ENCODE data around the gene EFHC1.

EFHC1 gene

GRCh38 chr6:52555518-52556233 is 135.5 kb downstream of the EFHC1 start:
- peak; percentile 73 for DNase-seq (ENCODE audit: low read depth)

- peak; percentile 51 for DNase-seq (ENCODE audit: low read depth)
Measured at GRCh38 chr6:52557389-52558265, 137.5 kb downstream of the EFHC1 start.

GRCh38 chr6:52558266-52559000 is 138.3 kb downstream of the EFHC1 start:
- DNase-seq (ENCODE audit: low read depth) = peak; percentile 63

DNA sequence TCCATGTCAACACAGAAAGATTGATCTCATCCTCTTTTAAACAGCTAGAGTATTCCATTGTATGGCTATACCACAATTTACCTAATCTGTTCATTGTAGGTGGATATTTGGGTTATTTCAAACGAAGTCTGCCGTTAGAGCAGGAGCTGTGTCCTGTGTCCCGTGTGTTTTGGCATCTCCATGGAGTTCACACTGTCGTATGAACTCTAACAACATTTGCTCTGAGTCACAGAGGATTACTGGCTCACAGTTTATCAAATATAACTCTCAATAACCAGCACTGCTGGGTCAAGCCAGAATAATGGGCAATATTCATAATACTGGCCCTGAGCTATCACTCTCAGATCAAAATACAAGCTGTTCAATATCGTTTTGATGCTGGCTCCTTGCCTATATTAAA is 140.3 kb downstream of the EFHC1 start:
- peak; percentile 46 for DNase-seq (ENCODE audit: low read depth)

DNA sequence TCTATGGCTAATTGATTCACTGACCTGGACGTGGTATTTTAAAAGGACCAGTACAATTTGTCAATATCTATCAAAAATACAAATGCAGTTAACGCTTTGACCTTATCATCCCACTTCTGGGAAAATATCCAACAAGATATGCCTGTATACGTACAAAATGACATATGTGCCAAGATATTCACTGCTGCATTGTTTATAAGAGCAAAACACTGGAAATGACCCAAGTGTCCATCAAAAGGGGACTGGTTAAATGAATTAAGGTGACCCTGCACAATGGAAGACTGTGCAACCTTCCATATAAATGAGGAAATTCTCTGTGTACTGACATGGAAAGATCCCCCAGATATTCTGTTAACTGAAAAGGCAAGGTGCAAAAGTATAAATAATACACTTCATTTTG is 142.8 kb downstream of the EFHC1 start:
- no peak for DNase-seq (ENCODE audit: low read depth)

GRCh38 chr6:52564856-52565255 is 144.7 kb downstream of the EFHC1 start:
- DNase-seq (ENCODE audit: low read depth) = no peak

DNA sequence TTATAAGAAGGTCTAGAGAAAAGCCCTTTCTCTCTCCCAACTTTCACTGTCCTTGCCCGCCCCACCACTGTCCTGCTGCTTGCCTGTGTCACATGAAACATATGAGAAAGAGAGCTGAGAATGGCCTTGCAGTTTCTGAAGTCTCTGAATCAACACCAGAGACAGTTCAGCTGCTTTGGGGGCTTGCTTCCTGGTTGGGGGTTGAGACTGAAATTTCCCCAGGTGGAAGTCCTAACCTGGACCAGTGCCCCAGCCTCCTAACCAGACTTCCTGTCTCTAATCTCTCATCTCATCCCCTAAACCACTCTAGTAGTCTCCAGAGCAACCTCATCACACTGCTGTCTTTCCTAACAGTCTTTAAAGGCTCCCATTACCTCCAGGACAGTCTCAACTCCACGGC is 146.1 kb downstream of the EFHC1 start:
- no peak for DNase-seq (ENCODE audit: low read depth)

- DNase-seq (ENCODE audit: low read depth) = peak; percentile 100
Measured at GRCh38 chr6:52566853-52567279, 146.7 kb downstream of the EFHC1 start.

DNA sequence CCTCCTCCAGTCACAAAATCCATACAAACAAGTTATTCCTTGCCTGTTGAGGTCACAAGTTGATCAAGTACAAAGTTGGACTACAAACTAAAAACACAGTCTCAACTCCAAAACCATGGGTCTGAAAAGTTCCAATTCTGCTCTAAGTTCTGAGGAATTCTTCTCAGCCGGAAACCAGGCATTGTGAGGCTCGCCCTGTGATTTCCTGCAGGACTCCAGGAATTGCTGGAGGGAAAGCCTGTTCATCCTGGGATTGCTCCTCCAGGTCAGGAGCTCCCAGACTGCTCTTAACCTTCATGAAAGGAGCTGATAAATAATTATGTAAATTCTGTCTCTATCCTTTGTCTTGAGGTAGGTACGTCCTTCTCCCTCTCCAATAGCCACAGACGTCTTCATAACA is 148.2 kb downstream of the EFHC1 start:
- DNase-seq (ENCODE audit: low read depth) = peak; percentile 56

- DNase-seq (ENCODE audit: low read depth) = peak; percentile 68
Measured at GRCh38 chr6:52570291-52570700, 150.2 kb downstream of the EFHC1 start.

- DNase-seq (ENCODE audit: low read depth) = peak; percentile 55
Measured at GRCh38 chr6:52571099-52571755, 151.1 kb downstream of the EFHC1 start.

DNA sequence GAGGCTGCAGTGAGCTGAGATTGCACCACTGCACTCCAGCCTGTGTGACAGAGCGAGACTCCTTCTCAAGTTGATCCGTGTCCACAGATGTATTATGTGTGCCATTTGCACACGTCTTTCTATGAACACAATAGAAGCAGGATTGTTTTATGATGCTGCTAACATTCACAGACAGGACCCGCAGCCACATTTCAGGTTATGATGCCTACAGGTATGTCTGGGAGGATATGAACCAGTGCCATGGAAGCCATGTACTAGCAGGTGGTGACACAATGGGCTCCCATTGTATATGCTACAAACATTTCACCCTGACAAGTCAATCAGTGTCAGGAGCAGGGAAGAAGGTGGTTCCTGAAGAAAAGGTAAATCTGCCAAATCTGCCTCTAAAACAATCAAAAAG is 152.4 kb downstream of the EFHC1 start:
- DNase-seq (ENCODE audit: low read depth) = no peak

DNA sequence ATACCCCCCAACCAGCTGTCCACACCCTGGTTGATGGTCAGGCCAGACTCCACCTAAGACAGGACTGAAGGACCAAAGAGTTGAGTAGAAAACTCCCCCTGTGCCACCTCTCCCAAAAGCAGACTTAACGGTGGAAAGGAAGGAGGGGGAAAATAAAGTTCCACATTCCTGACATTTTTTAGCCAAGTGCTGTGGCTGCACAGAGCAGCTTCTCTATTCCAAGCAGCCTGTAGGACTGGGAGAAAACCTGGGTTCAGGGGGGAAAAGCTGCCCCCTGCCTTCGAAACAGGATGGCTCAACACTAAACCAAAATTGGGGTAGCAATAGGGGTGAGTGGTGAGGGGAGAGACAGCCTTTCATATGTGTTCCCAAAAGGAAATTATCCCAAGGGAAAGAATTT is 153.2 kb downstream of the EFHC1 start:
- peak; percentile 77 for DNase-seq (ENCODE audit: low read depth)
